ENCODE results near the gene BPIFA2. TPM values are rescaled to one million over a fixed set of nuclear protein-coding genes. Genes with fewer than 3 reads are reported as not detected.
"Not testable (repeated sequence)": the region's sequence is repeated elsewhere in the genome, so short reads cannot be mapped to it uniquely, and the experiment has no call there.

The BPIFA2 gene
- total and polyA plus RNA-seq, 10 donors, result not detected

- TF ChIP-seq CTCF (IDR thresholded peaks at IDR 0.05 in 8 of 11, conservative IDR thresholded peaks at IDR 0.05 in 3 of 11) (no peak), POLR2AphosphoS5 (IDR thresholded peaks at IDR 0.05) (no peak), POLR2A (IDR thresholded peaks at IDR 0.05) (no peak)
- no peak for DNase-seq
- H3K9me3 ChIP-seq, result peaks cover 0 to 7% (median 2%) of the 10 kb centered on the region in 8 donors
- WGBS, 5 donors, result 84 to 91% (median 91%) methylated on average over 5 of the region's 5 CpGs
- H3K27me3 ChIP-seq (replicated peaks in 1 of 7), result no peaks in the 10 kb centered on the region
- H3K4me1 ChIP-seq, result no peaks in the 10 kb centered on the region
- no peak overlapping the region for H3K4me3 ChIP-seq
- no peaks in the 10 kb centered on the region for H3K36me3 ChIP-seq
- intact Hi-C loops (cut with DNase I; ENCODE audit: low total_unique reads), result no loop called here
- no peak overlapping the region for H3K27ac ChIP-seq
These were observed 12.2 kb downstream of the BPIFA2 start for GRCh38 chr20:33180169-33180568.

GRCh38 chr20:33181482-33182093 is 13.6 kb downstream of the BPIFA2 start:
- Histone ChIP-seq H3K4me1 (no peaks in the 10 kb centered on the region), H3K27me3 (replicated peaks in 1 of 7) (no peaks in the 10 kb centered on the region), H3K9me3 (peaks cover 0 to 7% (median 2%) of the 10 kb centered on the region in 8 donors), H3K27ac (no peak overlapping the region), H3K36me3 (no peaks in the 10 kb centered on the region), H3K4me3 (no peak overlapping the region)
- intact Hi-C loops (cut with DNase I; ENCODE audit: low total_unique reads), result no loop called here
- no peak for DNase-seq
- 43 to 67% (median 54%) methylated on average over 1 of the region's 1 CpG for WGBS, 5 donors
- TF ChIP-seq POLR2AphosphoS5 (IDR thresholded peaks at IDR 0.05) (no peak), POLR2A (IDR thresholded peaks at IDR 0.05) (no peak), CTCF (IDR thresholded peaks at IDR 0.05 in 8 of 11, conservative IDR thresholded peaks at IDR 0.05 in 3 of 11) (no peak)

GRCh38 chr20:33183312-33183711 is 15.4 kb downstream of the BPIFA2 start:
- H3K36me3 ChIP-seq, result no peaks in the 10 kb centered on the region
- H3K4me3 ChIP-seq, result no peak overlapping the region
- no peaks in the 10 kb centered on the region for H3K4me1 ChIP-seq
- TF ChIP-seq POLR2A (IDR thresholded peaks at IDR 0.05) (no peak), CTCF (IDR thresholded peaks at IDR 0.05 in 8 of 11, conservative IDR thresholded peaks at IDR 0.05 in 3 of 11) (no peak), POLR2AphosphoS5 (IDR thresholded peaks at IDR 0.05) (no peak)
- DNase-seq, result no peak
- intact Hi-C loops (cut with DNase I; ENCODE audit: low total_unique reads), result no loop called here
- no peak overlapping the region for H3K27ac ChIP-seq
- H3K9me3 ChIP-seq, result peaks cover 0 to 7% (median 2%) of the 10 kb centered on the region in 8 donors
- H3K27me3 ChIP-seq (replicated peaks in 1 of 7), result no peaks in the 10 kb centered on the region
- WGBS, 5 donors, result 72 to 100% (median 75%) methylated on average over 2 of the region's 2 CpGs

GRCh38 chr20:33185031-33185590 is 17.2 kb downstream of the BPIFA2 start:
- H3K9me3 ChIP-seq; H3K4me3 ChIP-seq; H3K36me3 ChIP-seq; H3K27ac ChIP-seq; intact Hi-C loops (cut with DNase I; ENCODE audit: low total_unique reads); H3K4me1 ChIP-seq; DNase-seq; H3K27me3 ChIP-seq (replicated peaks in 1 of 7): not testable (repeated sequence)
- WGBS, 5 donors, result 91 to 96% (median 93%) methylated on average over 10 to 40 of the region's 40 CpGs

Data from spleen (tissue), 11 donors.